ENCODE data around the gene TRMT1L. TPM values are rescaled to one million over a fixed set of nuclear protein-coding genes. Genes with fewer than 3 reads are reported as not detected.

TRMT1L gene
- total RNA-seq, 2 experiments from 2014 or later = 21.2 to 26.7 TPM

DNA sequence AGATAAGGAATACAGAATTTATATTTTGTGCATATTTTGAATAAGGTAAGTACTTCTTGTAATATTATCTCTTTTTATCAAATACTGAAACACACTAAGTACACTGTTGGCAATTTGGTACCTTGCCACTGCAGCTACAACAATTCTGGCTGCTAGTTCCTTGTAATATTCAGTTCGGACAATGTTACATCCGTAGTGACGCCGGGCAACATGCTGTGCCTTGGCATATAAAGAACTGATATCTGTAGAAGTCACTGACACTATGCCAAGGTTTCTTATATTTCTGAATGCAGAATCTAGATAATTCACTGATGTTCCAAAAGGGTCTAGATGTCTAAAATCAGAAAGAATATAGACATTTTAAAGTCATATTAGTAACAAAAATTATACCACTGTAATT is 17.5 kb downstream of the TRMT1L start:
- CTCF ChIA-PET = no interaction called here
- POLR2A ChIA-PET = no interaction called here

DNA sequence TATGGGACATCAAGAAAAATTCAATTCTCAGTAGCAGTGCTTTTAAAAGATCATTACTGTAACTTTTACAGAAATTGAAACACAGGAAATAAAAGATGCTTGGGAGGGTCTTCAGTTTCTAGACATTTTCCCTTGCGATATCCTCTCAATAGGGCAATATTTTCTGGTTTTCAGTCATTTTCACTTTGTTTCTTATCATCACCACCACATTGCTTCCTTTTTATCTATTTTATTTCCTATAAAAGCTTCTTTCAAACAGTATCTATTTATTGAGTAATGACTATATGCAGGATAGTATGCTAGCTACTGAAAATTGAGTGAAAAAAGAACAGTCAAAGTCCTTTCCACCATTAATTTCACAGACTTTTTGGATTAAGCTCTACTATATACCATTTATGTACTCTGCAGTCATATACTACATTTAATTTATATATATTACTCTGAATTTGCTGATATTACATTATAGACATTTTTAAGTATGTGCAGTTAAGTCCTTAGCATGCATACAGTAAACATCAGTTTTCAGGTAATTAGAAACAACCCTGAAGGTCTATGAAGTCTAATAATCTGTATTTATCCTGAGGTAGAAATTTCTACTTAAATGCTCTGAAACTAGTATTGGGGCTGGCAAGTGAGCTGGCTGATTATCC is 18.7 kb downstream of the TRMT1L start:
- ChIA-PET CTCF (no interaction called here), POLR2A (no interaction called here)

GRCh38 chr1:185132534-185132933 is 24.2 kb downstream of the TRMT1L start:
- POLR2A ChIA-PET = no interaction called here
- CTCF ChIA-PET = no interaction called here

DNA sequence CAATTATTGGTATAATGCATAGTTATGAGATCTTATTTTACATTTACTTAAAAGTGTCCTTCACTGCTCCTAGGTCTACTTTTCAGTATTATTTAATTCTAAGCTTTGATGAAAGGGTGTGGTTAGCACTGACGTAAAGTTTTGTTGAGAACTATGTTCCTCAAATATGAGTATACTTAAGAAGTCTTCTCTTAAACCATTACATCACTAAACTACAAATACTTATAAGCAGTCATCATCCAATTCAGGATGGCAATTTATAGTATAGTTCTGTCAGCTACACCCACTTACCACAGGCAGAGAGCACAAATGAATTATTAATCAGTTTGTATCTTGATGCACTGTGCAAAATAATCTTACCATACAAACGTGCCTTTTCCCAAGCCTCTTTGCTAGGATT is 27.0 kb downstream of the TRMT1L start:
- CTCF ChIA-PET = no interaction called here
- POLR2A ChIA-PET = no interaction called here

GRCh38 chr1:185112356-185112755 is 44.4 kb downstream of the TRMT1L start:
- POLR2A ChIA-PET = no interaction called here
- CTCF ChIA-PET = no interaction called here

DNA sequence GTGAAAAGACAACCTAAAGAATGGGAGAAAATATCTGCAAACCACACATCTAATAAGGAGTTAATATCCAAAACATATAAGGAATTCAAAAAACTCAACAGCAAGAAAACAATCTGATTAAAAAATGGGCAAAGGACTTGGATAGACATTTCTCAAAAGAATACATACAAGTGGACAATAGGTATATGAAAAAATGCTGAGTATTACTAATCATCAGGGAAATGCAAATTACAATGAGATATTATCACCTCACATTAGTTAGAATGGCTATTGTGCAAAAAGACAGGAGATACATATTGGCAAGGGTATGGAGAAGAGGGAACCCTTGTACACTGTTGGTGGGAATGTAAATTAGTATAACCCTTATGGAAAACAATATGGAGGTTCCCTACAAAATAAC is 44.9 kb downstream of the TRMT1L start:
- CTCF ChIA-PET = no interaction called here
- POLR2A ChIA-PET = no interaction called here

DNA sequence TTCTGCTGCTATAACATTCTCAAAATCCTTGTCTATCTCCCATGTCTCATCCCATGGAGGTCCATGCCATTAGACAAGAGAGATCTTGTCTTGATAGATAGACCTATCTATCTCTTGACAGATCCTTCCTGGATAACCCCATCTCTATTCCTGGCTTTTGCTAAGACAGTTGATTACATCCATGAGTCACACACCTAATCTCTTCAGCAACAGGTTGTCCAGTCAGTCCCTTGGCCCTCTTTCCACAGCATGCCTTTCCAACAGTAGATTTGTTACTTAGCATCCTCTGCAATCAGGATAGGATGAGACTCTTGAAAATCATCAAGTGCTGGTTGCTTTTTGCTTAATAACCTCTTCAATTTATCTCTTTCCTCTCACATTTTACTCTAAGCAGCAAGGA is 46.6 kb downstream of the TRMT1L start:
- POLR2A ChIA-PET = no interaction called here
- CTCF ChIA-PET = no interaction called here

DNA sequence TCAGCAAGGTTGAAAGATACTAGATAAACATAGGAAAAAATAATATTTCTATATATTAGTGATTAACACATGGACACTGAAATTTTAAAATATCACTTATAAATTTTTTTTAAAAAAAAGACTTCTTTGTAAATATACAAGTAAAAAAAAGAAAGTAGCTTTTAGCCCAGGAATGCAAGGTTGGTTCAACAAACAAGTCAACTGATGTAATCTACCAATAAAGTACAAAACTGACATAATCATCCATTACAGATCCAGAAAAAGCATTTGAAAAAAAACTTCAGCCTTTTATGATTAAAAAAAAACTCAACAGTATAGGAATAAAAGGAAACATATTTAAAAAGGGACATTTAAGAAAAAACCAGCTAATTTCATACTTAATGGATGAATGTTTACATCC is 48.4 kb downstream of the TRMT1L start:
- POLR2A ChIA-PET = interaction anchor here (0.7 kb wide), 1 partner anchor 42 kb away, joined by 4 read pairs; no protein-coding TSS in a partner anchor
- CTCF ChIA-PET = no interaction called here

DNA sequence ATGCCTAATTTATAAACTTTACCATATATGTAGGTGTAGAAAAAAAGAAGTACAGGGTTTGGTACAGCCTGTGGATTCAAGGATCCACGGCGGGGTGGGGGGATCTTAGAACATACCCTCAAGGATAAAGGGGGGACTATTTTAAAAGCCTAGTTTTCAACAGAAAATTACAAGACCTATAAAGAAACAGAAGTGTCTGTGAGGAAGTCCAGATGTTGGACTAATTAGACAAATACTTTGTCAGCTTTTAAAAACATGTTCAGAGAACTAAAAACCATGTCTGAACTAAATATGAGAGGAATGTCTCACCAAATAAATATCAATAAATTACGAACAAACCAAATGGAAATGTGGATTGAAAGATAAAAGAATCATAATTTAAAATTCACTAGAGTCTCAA is 51.6 kb downstream of the TRMT1L start:
- CTCF ChIA-PET = no interaction called here

GRCh38 chr1:185104083-185104482 is 52.7 kb downstream of the TRMT1L start:
- ChIA-PET CTCF (no interaction called here), POLR2A (no interaction called here)

More for the DNA sequence above, 51.6 kb downstream of the TRMT1L start:
- POLR2A ChIA-PET = no interaction called here

- ChIA-PET POLR2A (no interaction called here), CTCF (no interaction called here)
These were observed 60.2 kb downstream of the TRMT1L start for GRCh38 chr1:185096531-185096930.

DNA sequence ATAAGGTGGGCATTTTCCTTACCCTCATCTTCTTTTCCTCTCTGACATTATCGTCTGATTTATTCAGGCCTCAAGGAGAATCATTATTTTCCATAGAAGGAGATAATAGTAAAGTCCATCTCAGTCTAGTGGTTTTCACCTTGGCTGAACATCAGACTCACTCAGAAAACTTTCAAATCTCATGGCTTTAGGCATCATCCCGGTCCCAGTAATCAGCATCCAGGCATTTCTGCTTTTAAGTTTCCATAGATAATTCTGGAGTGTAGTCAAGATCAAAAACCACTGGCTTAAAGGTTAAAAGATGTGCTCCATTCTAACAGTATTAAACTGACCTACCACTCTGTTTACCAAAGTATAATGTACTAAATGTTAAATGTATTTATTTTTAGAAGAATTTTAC is 62.0 kb downstream of the TRMT1L start:
- CTCF ChIA-PET = no interaction called here
- POLR2A ChIA-PET = no interaction called here

- POLR2A ChIA-PET = interaction anchor here (0.7 kb wide), 1 partner anchor 124 kb away, joined by 5 read pairs; no protein-coding TSS in a partner anchor
- CTCF ChIA-PET = no interaction called here
These were observed 65.3 kb downstream of the TRMT1L start for GRCh38 chr1:185091480-185091879.

DNA sequence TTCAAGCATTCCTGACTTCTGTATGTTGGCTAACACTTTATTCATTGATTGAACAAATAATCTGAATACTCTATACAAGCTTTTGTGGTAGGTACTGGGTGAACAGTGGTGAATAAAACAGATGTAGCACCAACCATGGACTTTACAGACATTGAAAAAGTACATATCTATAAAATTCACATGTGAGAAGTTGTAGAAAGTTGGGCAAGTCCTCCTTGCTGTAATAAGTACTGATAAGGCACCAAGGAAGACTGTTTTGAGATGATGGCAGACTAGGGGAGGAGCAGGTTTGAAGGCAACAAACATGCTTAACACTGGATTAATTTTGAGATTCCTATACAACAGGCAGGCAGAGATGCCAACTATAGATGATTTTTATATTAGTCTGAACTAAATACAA is 69.0 kb downstream of the TRMT1L start:
- POLR2A ChIA-PET = no interaction called here

DNA sequence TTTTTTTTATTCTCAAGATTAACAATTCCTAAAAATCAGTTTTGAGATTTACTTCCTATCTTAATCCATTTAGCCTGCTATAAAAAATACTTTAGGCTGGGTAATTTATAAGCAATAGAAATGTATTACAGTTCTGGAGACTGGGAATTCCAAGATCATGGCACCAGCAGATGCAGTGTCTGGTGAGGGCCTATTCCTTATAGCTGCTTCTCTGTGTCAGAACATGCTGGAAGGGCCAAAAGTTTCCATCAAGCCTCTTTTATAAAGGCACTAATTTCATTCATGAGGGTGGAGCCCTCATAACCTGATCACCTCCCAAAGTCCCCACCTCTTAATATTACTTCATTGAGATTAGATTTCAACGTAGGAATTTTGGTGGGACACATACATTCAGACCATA is 69.7 kb downstream of the TRMT1L start:
- POLR2A ChIA-PET = no interaction called here
- CTCF ChIA-PET = no interaction called here

More for the DNA sequence above, 69.0 kb downstream of the TRMT1L start:
- CTCF ChIA-PET = no interaction called here

- POLR2A ChIA-PET = interaction anchor here (0.6 kb wide), 1 partner anchor 61 kb away, joined by 3 read pairs; no protein-coding TSS in a partner anchor
- CTCF ChIA-PET = no interaction called here
These were observed 72.9 kb downstream of the TRMT1L start for GRCh38 chr1:185083818-185084217.

DNA sequence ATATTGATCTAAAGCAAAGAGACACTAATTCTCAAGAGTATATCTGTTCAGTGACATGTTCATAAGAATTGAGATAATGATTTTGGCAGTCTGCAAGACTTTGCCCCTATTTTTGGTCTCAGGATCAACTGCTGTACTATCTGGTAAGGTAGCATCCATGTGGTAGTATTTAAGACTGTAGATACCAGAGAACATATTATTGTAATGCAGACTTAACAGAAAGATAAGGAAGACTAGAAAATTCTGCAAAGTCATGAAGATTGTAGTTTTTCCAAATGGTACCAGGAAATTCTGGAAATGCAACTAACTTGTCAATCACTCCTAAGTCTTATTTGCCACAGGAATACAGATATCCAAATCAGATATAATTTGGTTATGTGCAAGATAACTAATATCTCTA is 76.3 kb downstream of the TRMT1L start:
- CTCF ChIA-PET = no interaction called here
- POLR2A ChIA-PET = no interaction called here

GRCh38 chr1:185077374-185077773 is 79.4 kb downstream of the TRMT1L start:
- ChIA-PET CTCF (no interaction called here), POLR2A (no interaction called here)

DNA sequence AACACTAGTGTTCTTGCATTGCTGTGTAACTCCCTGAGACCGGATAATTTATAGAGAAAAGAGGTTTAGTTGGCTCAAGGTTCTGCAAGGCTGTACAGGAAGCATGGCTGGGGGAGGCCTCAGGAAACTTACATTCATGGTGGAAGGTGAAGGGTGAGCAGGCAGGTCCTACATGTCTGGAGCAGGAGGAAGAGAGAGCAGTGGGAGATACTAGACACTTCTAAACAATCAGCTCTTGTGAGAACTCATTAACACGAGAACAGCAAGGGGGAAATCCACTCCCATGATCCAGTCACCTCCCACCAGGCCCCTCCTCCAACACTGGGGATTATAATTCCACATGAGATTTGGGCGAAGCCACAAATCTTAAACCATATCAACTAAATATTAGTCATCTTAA is 81.3 kb downstream of the TRMT1L start:
- POLR2A ChIA-PET = no interaction called here
- CTCF ChIA-PET = no interaction called here

- POLR2A ChIA-PET = no interaction called here
- CTCF ChIA-PET = interaction anchor here (0.5 kb wide), 1 partner anchor 14 kb away, joined by 4 read pairs; no protein-coding TSS in a partner anchor
These were observed 82.4 kb downstream of the TRMT1L start for GRCh38 chr1:185074307-185074706.

DNA sequence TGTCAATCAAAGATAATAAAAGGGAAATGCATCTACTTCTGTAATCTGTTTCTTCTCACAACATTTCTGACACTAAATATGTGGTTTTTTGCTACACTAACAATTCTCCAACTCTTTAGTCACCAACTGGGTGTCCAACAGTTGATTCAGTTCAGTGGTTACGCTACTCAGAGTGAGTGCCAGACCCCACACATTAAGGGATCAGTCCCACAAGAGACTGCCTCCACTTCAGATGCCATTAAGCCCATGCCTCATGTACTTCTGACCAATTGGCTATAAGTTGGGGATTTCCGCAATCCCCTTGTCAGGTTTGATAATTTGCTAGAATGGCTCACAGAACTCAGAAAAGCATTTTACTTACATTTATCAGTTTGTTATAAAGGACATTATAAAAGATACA is 83.0 kb downstream of the TRMT1L start:
- ChIA-PET POLR2A (no interaction called here), CTCF (no interaction called here)

DNA sequence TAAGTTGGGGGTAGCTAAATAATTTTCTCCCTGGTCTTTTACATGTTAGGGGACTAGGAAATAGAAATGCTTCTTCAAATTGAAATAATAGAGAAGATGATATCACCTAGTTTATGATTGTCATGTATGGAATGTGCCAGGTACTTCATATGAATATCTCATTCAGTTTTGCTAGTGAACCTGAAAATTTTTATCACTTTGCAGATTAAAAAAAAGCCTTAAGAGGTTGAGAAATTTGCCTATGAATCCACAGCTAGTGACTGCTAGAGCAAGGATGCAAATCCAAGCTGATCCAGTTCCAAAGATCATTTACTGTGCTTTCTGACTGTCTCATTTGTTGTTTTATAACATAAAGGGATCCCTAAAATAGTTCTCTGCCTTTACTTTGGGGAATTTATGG is 86.7 kb downstream of the TRMT1L start:
- ChIA-PET POLR2A (no interaction called here), CTCF (interaction anchor here (0.6 kb wide), 1 partner anchor 17 kb away, joined by 3 read pairs; no protein-coding TSS in a partner anchor)

Data from activated CD8-positive, alpha-beta memory T cell treated with anti-CD3 and anti-CD28 coated beads for 36 hours (primary cell).